Common myeloid progenitor, CD34-positive (primary cell): ENCODE results near the gene CCDC116.

Source experiments
- CTCF ChIA-PET: fragments of 350-600 bp; sonication (Branson Sonifier 250); formaldehyde crosslinking; loops from one replicate; lab custom pipeline; 2021; ENCODE audit warnings: antibody characterized with exemption; lab: Charles Lee
- POLR2A ChIA-PET: fragments of 350-600 bp; sonication (Branson Sonifier 250); formaldehyde crosslinking; loops from one replicate; lab custom pipeline; 2021; ENCODE audit warnings: antibody characterized with exemption; lab: Charles Lee
- DNase-seq, 3 donors: peaks; one replicate each; pipeline versions ENCODE4 v3.0.0 to v3.0.0-alpha.2; 2013
- H3K27ac ChIP-seq, 2 experiments: 1 replicate in 1 of 2; 2 replicates in 1 of 2; pipeline ENCODE4 v1.7.0; 2013; ENCODE audit warnings: inconsistent platforms in 2 of 2, low read length in 2 of 2, mild to moderate bottlenecking in 2 of 2, low read depth in 1 of 2, moderate library complexity in 1 of 2; ENCODE audit not compliant: severe bottlenecking in 2 of 2, insufficient read depth in 1 of 2, poor library complexity in 1 of 2
- H3K27me3 ChIP-seq, 5 experiments: replicated peaks in 2 of 5; 1 replicate in 3 of 5; 2 replicates in 2 of 5; pipeline versions ENCODE4 v1.6.1 to v1.7.0; 2013; ENCODE audit warnings: low read length in 4 of 5, mild to moderate bottlenecking in 2 of 5, moderate library complexity in 2 of 5, inconsistent platforms in 1 of 5; ENCODE audit not compliant: insufficient read depth in 5 of 5, control insufficient read depth in 4 of 5
- H3K36me3 ChIP-seq, 4 experiments: 1 replicate in 2 of 4; 2 replicates in 2 of 4; pipeline versions ENCODE4 v1.6.1 to v1.7.0; 2013; ENCODE audit warnings: low read length in 3 of 4, control low read depth in 1 of 4, mild to moderate bottlenecking in 1 of 4; ENCODE audit not compliant: control insufficient read depth in 4 of 4, insufficient read depth in 4 of 4
- H3K4me1 ChIP-seq, 4 experiments: 1 replicate in 3 of 4; 2 replicates in 1 of 4; pipeline versions ENCODE4 v1.6.1 to v1.7.1; 2013; ENCODE audit warnings: low read length in 3 of 4, mild to moderate bottlenecking in 3 of 4, control low read depth in 1 of 4, inconsistent platforms in 1 of 4, moderate library complexity in 1 of 4; ENCODE audit not compliant: control insufficient read depth in 4 of 4, insufficient read depth in 4 of 4; ENCODE audit errors: control extremely low read depth in 1 of 4
- H3K4me3 ChIP-seq, 7 experiments: 1 replicate in 4 of 7; 2 replicates in 3 of 7; pipeline versions ENCODE4 v1.5.1 to v1.7.0; 2013; ENCODE audit warnings: mild to moderate bottlenecking in 7 of 7, low read length in 6 of 7, moderate library complexity in 6 of 7, inconsistent platforms in 2 of 7, low read depth in 2 of 7, control low read depth in 1 of 7; ENCODE audit not compliant: insufficient read depth in 4 of 7, control insufficient read depth in 1 of 7; ENCODE audit errors: extremely low read depth in 1 of 7
- H3K9me3 ChIP-seq, 5 experiments: 1 replicate in 4 of 5; 2 replicates in 1 of 5; pipeline versions ENCODE4 v1.6.1 to v1.7.1; 2013; ENCODE audit warnings: low read length in 4 of 5, mild to moderate bottlenecking in 2 of 5, inconsistent platforms in 1 of 5, low read depth in 1 of 5, moderate library complexity in 1 of 5; ENCODE audit not compliant: control insufficient read depth in 4 of 5, insufficient read depth in 2 of 5; ENCODE audit errors: control extremely low read depth in 1 of 5
- WGBS: methylation state at CpG from one replicate; pipeline ENCODE4 v1.1.5; 2013; ENCODE audit not compliant: insufficient coverage; 5-methylcytosine and 5-hydroxymethylcytosine counted together

The CCDC116 gene

DNA sequence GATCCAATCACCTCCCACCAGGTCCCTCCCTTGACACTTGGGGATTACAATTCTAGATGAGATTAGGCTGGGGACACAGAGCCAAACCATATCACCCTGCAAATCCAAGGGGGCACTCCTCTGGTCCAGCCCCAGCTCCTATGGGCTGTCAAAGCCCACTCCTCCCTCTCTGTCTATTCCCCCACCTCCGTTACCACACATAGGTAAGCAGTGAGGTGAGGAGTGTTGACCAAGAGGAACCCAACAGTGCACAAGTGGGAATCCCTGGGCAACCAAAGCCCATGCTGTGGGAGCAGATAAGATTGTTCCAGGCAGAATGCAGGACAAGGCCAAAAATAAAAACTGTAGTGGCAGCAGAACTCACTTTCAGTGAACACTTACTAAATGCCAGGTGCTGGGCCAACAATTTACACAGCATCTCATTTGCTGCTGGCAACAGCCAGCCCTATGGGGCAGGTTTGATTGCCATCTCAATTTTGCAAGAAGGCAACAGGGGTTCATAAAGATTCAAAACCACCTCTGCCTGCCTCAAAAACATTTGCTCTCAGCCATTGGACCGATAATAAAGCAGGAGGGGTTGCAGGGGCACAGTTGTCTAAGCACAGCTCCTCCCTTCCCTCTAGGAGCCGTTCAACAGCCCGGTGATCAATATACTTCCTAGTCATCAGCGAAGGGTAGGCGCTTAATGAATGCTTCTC, 18.4 kb downstream of the CCDC116 start:
- Histone ChIP-seq H3K27me3 (no peaks in the 10 kb centered on the region), H3K27ac (peak overlapping the region in 1 of 2 experiments; percentile 63), H3K4me3 (peak overlapping the region; percentile 32 to 82 (median 70)), H3K9me3 (no peaks in the 10 kb centered on the region), H3K36me3 (peaks cover 0 to 21% (median under 1%) of the 10 kb centered on the region in 4 experiments), H3K4me1 (peaks cover 5 to 28% (median 24%) of the 10 kb centered on the region in 4 experiments)
- 0% methylated on average over 5 of the region's 6 CpGs for WGBS
- ChIA-PET CTCF (interaction anchor here (1.4 kb wide), 1 partner anchor 24 kb away, joined by 3 read pairs; no protein-coding TSS in a partner anchor), POLR2A (interaction anchor here (0.6 kb wide), 1 partner anchor 194 kb away, joined by 3 read pairs; no protein-coding TSS in a partner anchor)
- no peak for DNase-seq

GRCh38 chr22:21651521-21652009, 19.0 kb downstream of the CCDC116 start:
- Histone ChIP-seq H3K27ac (peak overlapping the region in 1 of 2 experiments; percentile 63), H3K4me3 (peak overlapping the region; percentile 32 to 82 (median 70))
- POLR2A ChIA-PET, result interaction anchor here (0.6 kb wide), 1 partner anchor 193 kb away, joined by 3 read pairs; no protein-coding TSS in a partner anchor

DNA sequence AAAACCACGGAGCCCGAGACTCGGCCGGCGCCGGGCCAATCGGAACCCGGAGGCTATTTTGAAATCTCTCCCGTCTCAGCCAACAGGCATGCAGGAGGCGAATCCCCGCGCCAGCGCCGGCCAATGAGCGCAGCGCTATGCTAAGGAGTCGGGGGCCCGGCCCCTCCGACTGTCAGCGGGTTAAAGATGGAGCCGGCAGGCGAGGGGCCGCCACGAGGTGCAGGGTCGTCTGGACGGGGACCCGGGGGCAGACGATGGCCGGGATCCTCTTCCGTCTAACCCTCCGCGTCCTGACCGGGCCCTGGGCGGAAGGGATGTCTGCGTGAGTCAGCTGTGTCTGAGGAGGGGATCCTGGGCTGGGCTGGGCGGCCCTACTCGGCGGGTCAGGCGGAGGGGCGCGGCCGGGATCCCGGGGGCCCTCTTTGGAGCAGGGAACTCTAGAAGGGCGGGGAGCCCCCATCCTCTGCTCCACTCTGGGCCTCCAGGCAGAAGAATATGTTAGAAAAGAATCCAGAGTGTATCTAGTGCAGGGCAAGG, 19.5 kb downstream of the CCDC116 start:
- ChIA-PET POLR2A (no interaction called here), CTCF (interaction anchor here (1.2 to 2.4 kb wide), 3 partner anchors 9 to 23 kb away, joined by 4 to 9 read pairs (median 6); partner anchors contain the start of gene SDF2L1)
- Histone ChIP-seq H3K27ac (peak overlapping the region in 1 of 2 experiments; percentile 70), H3K4me3 (peak overlapping the region; percentile 21 to 82 (median 70)), H3K9me3 (no peaks in the 10 kb centered on the region), H3K36me3 (peaks cover 0 to 16% (median under 1%) of the 10 kb centered on the region in 4 experiments), H3K4me1 (peaks cover 5 to 36% (median 35%) of the 10 kb centered on the region in 4 experiments), H3K27me3 (no peaks in the 10 kb centered on the region)
- WGBS, result 0% methylated on average over 41 of the region's 44 CpGs
- DNase-seq, result peak; percentile 84 to 89 (median 88)

More at GRCh38 chr22:21651521-21652009, 19.0 kb downstream of the CCDC116 start:
- H3K9me3 ChIP-seq, result no peaks in the 10 kb centered on the region
- peak in 1 of 3 donors; percentile 12 for DNase-seq
- CTCF ChIA-PET, result interaction anchor here (1.2 to 2.4 kb wide), 3 partner anchors 9 to 25 kb away, joined by 3 to 9 read pairs (median 4); partner anchors contain the start of gene SDF2L1
- 0% methylated on average over 23 of the region's 29 CpGs for WGBS
- no peaks in the 10 kb centered on the region for H3K27me3 ChIP-seq
- H3K36me3 ChIP-seq, result peaks cover 0 to 16% (median under 1%) of the 10 kb centered on the region in 4 experiments
- H3K4me1 ChIP-seq, result peaks cover 5 to 33% (median 30%) of the 10 kb centered on the region in 4 experiments

DNA sequence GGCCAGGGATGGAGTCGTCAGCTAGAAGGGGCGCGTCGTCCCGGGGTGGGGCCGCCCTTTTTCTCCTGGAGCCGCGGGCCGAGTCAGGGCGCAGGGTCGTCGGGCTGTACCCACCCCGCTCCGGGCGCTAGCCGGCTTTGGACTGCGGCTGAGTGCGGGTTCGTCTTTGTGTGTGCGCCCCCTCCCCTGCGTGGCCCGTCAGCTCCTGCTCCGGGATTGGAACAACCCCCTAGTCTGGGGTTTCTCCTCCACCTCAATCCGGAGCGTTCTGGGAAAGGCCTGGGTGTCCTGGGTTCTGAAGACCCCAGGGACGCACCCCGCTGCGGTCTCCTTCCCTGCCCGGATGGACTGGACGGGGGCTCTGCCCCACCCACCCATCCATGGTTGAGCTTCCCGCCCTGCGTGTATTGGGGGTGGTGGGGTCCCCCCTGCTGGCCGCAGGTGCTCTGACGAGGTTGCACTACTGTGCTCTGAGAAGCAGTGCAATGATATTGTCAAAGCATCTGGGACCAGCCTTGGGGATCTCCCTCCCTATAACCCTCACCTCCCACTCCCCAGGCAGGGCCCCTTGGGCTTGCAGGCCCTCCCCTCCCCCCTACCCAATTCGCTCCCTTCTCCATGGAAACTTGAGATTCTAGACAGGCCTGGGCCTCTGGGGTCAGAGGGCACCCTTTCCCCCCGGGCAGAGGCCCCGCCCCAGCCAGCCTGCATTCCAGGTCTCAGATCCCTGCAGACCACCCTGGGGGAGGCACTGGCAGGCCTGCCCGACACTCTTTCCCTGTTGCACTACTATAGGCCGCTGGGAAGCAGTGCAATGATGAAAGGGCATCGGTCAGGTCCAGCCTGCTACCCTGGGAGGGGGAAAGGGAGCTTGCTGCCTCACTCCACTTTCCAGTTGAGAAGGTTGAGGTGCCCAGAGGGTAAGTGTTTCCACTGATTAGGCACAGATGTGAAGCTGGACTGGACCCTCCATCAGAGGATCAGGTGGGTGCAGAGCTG, 20.3 kb downstream of the CCDC116 start:
- H3K27ac ChIP-seq, result peak overlapping the region in 1 of 2 experiments; percentile 70
- peak overlapping the region in 6 of 7 experiments; percentile 25 to 82 (median 72) for H3K4me3 ChIP-seq
- H3K36me3 ChIP-seq, result peaks cover 0 to 16% (median under 1%) of the 10 kb centered on the region in 4 experiments
- no peaks in the 10 kb centered on the region for H3K9me3 ChIP-seq
- POLR2A ChIA-PET, result no interaction called here
- 29% methylated on average over 26 of the region's 40 CpGs for WGBS
- peaks cover 5 to 41% (median 40%) of the 10 kb centered on the region in 4 experiments for H3K4me1 ChIP-seq
- no peaks in the 10 kb centered on the region for H3K27me3 ChIP-seq
- CTCF ChIA-PET, result interaction anchor here (1.0 to 2.4 kb wide), 5 partner anchors 10 to 24 kb away, joined by 3 to 9 read pairs (median 5); partner anchors contain the start of gene SDF2L1
- no peak for DNase-seq

- peak overlapping the region in 1 of 2 experiments; percentile 68 for H3K27ac ChIP-seq
Measured at GRCh38 chr22:21657020-21657359, 24.4 kb downstream of the CCDC116 start.

More at GRCh38 chr22:21657020-21657359, 24.4 kb downstream of the CCDC116 start:
- Histone ChIP-seq H3K4me3 (peak overlapping the region in 5 of 7 experiments; percentile 67 to 85 (median 74)), H3K9me3 (no peaks in the 10 kb centered on the region), H3K4me1 (peaks cover 0 to 34% (median 33%) of the 10 kb centered on the region in 4 experiments), H3K27me3 (no peaks in the 10 kb centered on the region), H3K36me3 (peaks cover 0 to 6% (median 0%) of the 10 kb centered on the region in 4 experiments)
- POLR2A ChIA-PET, result no interaction called here
- CTCF ChIA-PET, result interaction anchor here (0.9 to 2.2 kb wide), 2 partner anchors 11 to 36 kb away, joined by 3 to 14 read pairs; no protein-coding TSS in a partner anchor
- peak in 1 of 3 donors; percentile 5 for DNase-seq
- WGBS, result 66% methylated on average over 17 of the region's 17 CpGs
